Measurements from ENCODE around the gene SEC11C. TPM values are rescaled to one million over a fixed set of nuclear protein-coding genes. Genes with fewer than 3 reads are reported as not detected.
A peak's percentile ranks its signal among the peaks of the same experiment; 100 is the strongest.
"Not testable (repeated sequence)": the region's sequence is repeated elsewhere in the genome, so short reads cannot be mapped to it uniquely, and the experiment has no call there.

The SEC11C gene
- total and polyA plus RNA-seq, 2 donors (not counting 1 experiment from before 2014, with no cell fraction given): 29.0 to 76.8 TPM

DNA sequence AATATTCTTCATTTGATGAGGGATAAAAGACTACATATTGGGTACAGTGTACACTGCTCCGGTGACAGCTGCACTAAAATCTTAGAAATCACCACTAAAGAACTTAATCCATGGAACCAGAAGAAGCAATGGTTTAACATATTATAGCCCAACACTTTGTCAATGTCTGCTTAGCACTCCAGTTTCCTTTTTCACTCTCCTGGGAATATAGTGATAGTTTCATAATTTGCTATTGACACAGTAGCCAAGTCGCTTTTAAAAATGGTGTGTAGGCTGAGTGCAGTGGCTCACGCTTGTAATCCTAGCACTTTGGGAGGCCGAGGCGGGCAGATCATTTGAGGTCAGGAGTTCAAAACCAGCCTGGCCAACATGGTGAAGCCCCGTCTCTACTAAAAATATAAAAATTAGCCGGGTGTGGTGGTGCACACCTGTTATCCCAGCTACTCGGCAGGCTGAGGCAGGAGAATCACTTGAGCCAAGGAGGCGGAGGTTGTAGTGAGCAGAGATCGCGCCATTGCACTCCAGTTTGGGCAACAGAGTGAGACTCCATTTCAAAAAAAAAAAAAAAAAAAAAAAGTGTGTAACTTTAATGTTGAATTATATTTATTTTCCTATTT, 3.2 kb downstream of the SEC11C start:
- peak overlapping the region in 1 of 5 experiments; percentile 20 for H3K4me3 ChIP-seq (ENCODE audit: control extremely low read depth in 1 of 5, extremely low read depth in 1 of 5, insufficient read depth in 1 of 5, low read depth in 2 of 5, low read length in 4 of 5)
- H3K36me3 ChIP-seq (replicated peaks in 1 of 2; ENCODE audit: control extremely low read depth in 1 of 2, control insufficient read depth in 1 of 2, extremely low read depth in 1 of 2, insufficient read depth in 2 of 2, low read length in 1 of 2): peaks cover 0 to 13% of the 10 kb centered on the region in 2 experiments
- H3K27me3 ChIP-seq (replicated peaks in 1 of 4; ENCODE audit: control extremely low read depth in 1 of 4, control insufficient read depth in 3 of 4, insufficient read depth in 4 of 4, low read length in 3 of 4); H2AFZ ChIP-seq (ENCODE audit: insufficient read depth, low read depth, low read length, poor library complexity, severe bottlenecking); H3K9me3 Mint-ChIP-seq (ENCODE audit: insufficient read depth); intact Hi-C loops (cut with micrococcal nuclease); H3K9ac ChIP-seq (ENCODE audit: low read length); H3K27me3 Mint-ChIP-seq; H3K9me3 ChIP-seq (ENCODE audit: control extremely low read depth in 1 of 3, control insufficient read depth in 2 of 3, insufficient read depth in 1 of 3, low read length in 2 of 3); ATAC-seq (ENCODE audit: low read depth): not testable (repeated sequence)
- Mint-ChIP-seq H3K4me1 (peaks cover 62% of the 10 kb centered on the region), H3K4me3 (peak overlapping the region; percentile 99), H3K27ac (peak overlapping the region; percentile 100)
- CTCF ChIA-PET: interaction anchor here (0.6 to 4.9 kb wide), 5 partner anchors 21 to 256 kb away, joined by 3 to 31 read pairs (median 3); no protein-coding TSS in a partner anchor
- peak overlapping the region; percentile 45 to 65 for H3K27ac ChIP-seq (ENCODE audit: low read length in 2 of 2)
- DNase-seq: peak; percentile 15
- WGBS (ENCODE audit: insufficient coverage): 100% methylated on average over 5 of the region's 11 CpGs
- POLR2A ChIA-PET: interaction anchor here (0.6 to 0.7 kb wide), 4 partner anchors 295 to 1122 kb away, joined by 5 to 10 read pairs (median 6); no protein-coding TSS in a partner anchor
- peaks cover 79% of the 10 kb centered on the region for H3K79me2 ChIP-seq (ENCODE audit: control insufficient read depth, insufficient read depth, low read length)
- peaks cover 37% of the 10 kb centered on the region for H4K20me1 ChIP-seq (ENCODE audit: control insufficient read depth, insufficient read depth, low read length, poor library complexity, severe bottlenecking)
- H3K4me2 ChIP-seq (replicated peaks; ENCODE audit: low read depth, low read length, poor library complexity, severe bottlenecking): peak overlapping the region; percentile 94
- H3K4me1 ChIP-seq (ENCODE audit: control insufficient read depth in 2 of 2, insufficient read depth in 2 of 2, low read length in 2 of 2): peaks cover 24 to 38% of the 10 kb centered on the region in 2 donors

DNA sequence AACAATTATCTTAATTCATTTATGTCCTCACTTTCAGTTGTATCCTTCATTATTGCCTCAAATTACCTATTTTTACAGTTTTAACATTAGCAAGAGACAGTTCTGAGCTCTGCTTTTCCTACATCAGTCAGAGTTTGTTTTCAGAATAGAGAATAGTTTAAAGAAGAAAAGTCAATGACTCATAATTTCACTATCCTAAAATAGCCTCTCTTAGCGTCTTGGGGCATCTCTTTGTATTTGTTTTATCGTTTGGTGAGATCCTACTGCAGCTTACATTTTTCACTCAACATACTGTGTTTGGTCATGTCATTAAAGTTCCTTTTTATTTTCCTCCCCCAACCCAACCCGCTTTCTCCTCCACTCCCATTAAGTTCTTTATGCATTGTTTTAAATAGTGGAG, 3.8 kb downstream of the SEC11C start:
- Histone ChIP-seq H3K27me3 (replicated peaks in 1 of 4; ENCODE audit: control extremely low read depth in 1 of 4, control insufficient read depth in 3 of 4, insufficient read depth in 4 of 4, low read length in 3 of 4) (no peaks in the 10 kb centered on the region), H3K9ac (ENCODE audit: low read length) (no peak overlapping the region), H3K79me2 (ENCODE audit: control insufficient read depth, insufficient read depth, low read length) (peaks cover 81% of the 10 kb centered on the region), H4K20me1 (ENCODE audit: control insufficient read depth, insufficient read depth, low read length, poor library complexity, severe bottlenecking) (peaks cover 37% of the 10 kb centered on the region), H2AFZ (ENCODE audit: insufficient read depth, low read depth, low read length, poor library complexity, severe bottlenecking) (no peak overlapping the region), H3K4me1 (ENCODE audit: control insufficient read depth in 2 of 2, insufficient read depth in 2 of 2, low read length in 2 of 2) (peaks cover 24 to 38% of the 10 kb centered on the region in 2 donors), H3K36me3 (replicated peaks in 1 of 2; ENCODE audit: control extremely low read depth in 1 of 2, control insufficient read depth in 1 of 2, extremely low read depth in 1 of 2, insufficient read depth in 2 of 2, low read length in 1 of 2) (peaks cover 0 to 13% of the 10 kb centered on the region in 2 experiments), H3K4me3 (ENCODE audit: control extremely low read depth in 1 of 5, extremely low read depth in 1 of 5, insufficient read depth in 1 of 5, low read depth in 2 of 5, low read length in 4 of 5) (no peak overlapping the region), H3K4me2 (replicated peaks; ENCODE audit: low read depth, low read length, poor library complexity, severe bottlenecking) (no peak overlapping the region), H3K9me3 (ENCODE audit: control extremely low read depth in 1 of 3, control insufficient read depth in 2 of 3, insufficient read depth in 1 of 3, low read length in 2 of 3) (no peaks in the 10 kb centered on the region), H3K27ac (ENCODE audit: low read length in 2 of 2) (no peak overlapping the region)
- Mint-ChIP-seq H3K4me3 (peak overlapping the region; percentile 73), H3K9me3 (ENCODE audit: insufficient read depth) (no peaks in the 10 kb centered on the region), H3K4me1 (peaks cover 63% of the 10 kb centered on the region), H3K27me3 (no peaks in the 10 kb centered on the region), H3K27ac (peak overlapping the region; percentile 86)
- DNase-seq (no peak), ATAC-seq (ENCODE audit: low read depth) (no peak)
- POLR2A ChIA-PET: interaction anchor here (0.7 kb wide), 3 partner anchors 295 to 1123 kb away, joined by 5 to 7 read pairs (median 5); no protein-coding TSS in a partner anchor
- intact Hi-C loops (cut with micrococcal nuclease): no loop called here
- no CpG with 5 or more reads among the region's 3 CpGs for WGBS (ENCODE audit: insufficient coverage)
- TF ChIP-seq, protein P1, sequence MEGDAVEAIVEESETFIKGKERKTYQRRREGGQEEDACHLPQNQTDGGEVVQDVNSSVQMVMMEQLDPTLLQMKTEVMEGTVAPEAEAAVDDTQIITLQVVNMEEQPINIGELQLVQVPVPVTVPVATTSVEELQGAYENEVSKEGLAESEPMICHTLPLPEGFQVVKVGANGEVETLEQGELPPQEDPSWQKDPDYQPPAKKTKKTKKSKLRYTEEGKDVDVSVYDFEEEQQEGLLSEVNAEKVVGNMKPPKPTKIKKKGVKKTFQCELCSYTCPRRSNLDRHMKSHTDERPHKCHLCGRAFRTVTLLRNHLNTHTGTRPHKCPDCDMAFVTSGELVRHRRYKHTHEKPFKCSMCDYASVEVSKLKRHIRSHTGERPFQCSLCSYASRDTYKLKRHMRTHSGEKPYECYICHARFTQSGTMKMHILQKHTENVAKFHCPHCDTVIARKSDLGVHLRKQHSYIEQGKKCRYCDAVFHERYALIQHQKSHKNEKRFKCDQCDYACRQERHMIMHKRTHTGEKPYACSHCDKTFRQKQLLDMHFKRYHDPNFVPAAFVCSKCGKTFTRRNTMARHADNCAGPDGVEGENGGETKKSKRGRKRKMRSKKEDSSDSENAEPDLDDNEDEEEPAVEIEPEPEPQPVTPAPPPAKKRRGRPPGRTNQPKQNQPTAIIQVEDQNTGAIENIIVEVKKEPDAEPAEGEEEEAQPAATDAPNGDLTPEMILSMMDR (IDR thresholded peaks at IDR 0.05): no peak
- no peak for TF ChIP-seq EZH2 (IDR thresholded peaks at IDR 0.05; ENCODE audit: borderline replicate concordance, insufficient read depth, low read depth, low read length, poor library complexity, severe bottlenecking)
- CTCF ChIA-PET: interaction anchor here (0.6 to 4.9 kb wide), 4 partner anchors 59 to 257 kb away, joined by 3 to 31 read pairs (median 3); no protein-coding TSS in a partner anchor

Data from B cell (primary cell).